Heart left ventricle (tissue), 13 donors: ENCODE data around the gene SH3BP5.

Source experiments
- CTCF ChIP-seq, 12 donors: fragments of 200-600 bp; sonication (generic) in 4 of 12; IDR thresholded peaks; one replicate each; pipeline versions ENCODE4 v1.5.0 to v1.8.0; 2018 to 2022; ENCODE audit warnings: antibody characterized with exemption in 12 of 12, mild to moderate bottlenecking in 5 of 12
- POLR2A ChIP-seq, 2 donors: fragments of 450-650 bp; IDR thresholded peaks; one replicate each; pipeline ENCODE4 v1.6.1; 2017; ENCODE audit warnings: antibody characterized with exemption in 2 of 2, mild to moderate bottlenecking in 2 of 2, moderate library complexity in 2 of 2
- donor health status: ischemic (EF 13 %, LVEDD 7.1; RV severe dilation, severe dysfunction).
- donor health status: DM: no; HTN: yes; CAD: no.
- donor health status: DM: no; HTN: no; CAD: no.
- donor health status: ischemic (EF 25% LVEDD 6.9; RV normal size, moderate dysfunction).
- donor health status: ischemic (EF 25% LVEDD 5.7; RV mildly dilated, moderate dysfunction).
- donor health status: ischemic (EF 35%, LVEDD 5.7; RV mildly dilated, moderate dysfunction).
- donor health status: nonischemic (EF 11% LVEDD 7.7; RV severe dilation, severe dysfunction).
- donor health status: DM: yes; HTN: yes; CAD: no.
- donor health status: PGD.
- donor health status: ischemic (EF 29% LVEDD 5.4; RV normal size, mild dysfunction).
- donor health status: nonischemic (EF 23%, LVEDD 6.1; RV moderate dilation, normal function).

GRCh38 chr3:15292765-15293522, 39.4 kb downstream of the SH3BP5 start:
- TF ChIP-seq CTCF (IDR thresholded peaks at IDR 0.05) (no peak), POLR2A (IDR thresholded peaks at IDR 0.05) (no peak)
